ENCODE measurements around the gene SLC16A11.

DNA sequence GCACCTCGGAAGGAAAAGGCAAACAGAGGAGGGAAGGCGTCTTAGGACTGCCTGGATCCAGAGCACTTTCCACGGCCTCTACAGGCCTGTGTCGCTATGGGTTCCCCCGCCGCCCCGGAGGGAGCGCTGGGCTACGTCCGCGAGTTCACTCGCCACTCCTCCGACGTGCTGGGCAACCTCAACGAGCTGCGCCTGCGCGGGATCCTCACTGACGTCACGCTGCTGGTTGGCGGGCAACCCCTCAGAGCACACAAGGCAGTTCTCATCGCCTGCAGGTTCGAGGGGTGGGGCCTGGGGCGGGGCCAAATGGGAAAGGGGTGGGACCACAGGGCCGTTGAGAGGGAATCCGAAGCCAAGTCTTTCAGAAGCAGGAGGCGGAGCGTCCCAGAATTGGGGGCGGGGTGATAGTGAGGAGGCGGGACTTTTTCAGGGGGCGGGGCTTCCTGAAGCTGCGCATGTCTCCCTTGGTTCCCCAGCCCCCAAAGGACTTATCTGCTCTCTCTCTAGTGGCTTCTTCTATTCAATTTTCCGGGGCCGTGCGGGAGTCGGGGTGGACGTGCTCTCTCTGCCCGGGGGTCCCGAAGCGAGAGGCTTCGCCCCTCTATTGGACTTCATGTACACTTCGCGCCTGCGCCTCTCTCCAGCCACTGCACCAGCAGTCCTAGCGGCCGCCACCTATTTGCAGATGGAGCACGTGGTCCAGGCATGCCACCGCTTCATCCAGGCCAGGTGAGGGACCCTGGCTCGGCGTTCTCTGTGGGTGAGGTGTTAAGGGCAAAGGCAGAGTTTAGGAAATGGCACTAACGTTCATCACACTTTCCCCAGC lies 20.1 kb downstream of the SLC16A11 start:
- TF ChIP-seq POLR2A (IDR thresholded peaks at IDR 0.05; ENCODE audit: low read length) (no peak), GATA1 (IDR thresholded peaks at IDR 0.05; ENCODE audit: low read depth, low read length) (no peak)

Data from erythroblast (primary cell).